OCI-LY7 (cell line): ENCODE results near the gene EYA2. TPM values are rescaled to one million over a fixed set of nuclear protein-coding genes. Genes with fewer than 3 reads are reported as not detected.
A peak's percentile ranks its signal among the peaks of the same experiment; 100 is the strongest.

Experiments used
- BruUV-seq: library from RNA; stranded (reverse); fragments of 400-500 nt; replicated peaks from 2 replicates; lab custom pipeline; 2021; lab: Mats Ljungman, UMichigan
- CTCF ChIA-PET: fragments of 300-600 bp; sonication (Branson Sonifier 250); formaldehyde crosslinking; loops from one replicate; lab custom pipeline; 2022; ENCODE audit warnings: antibody characterized with exemption; ENCODE audit not compliant: unreplicated experiment; lab: Charles Lee
- POLR2A ChIA-PET: fragments of 300-600 bp; sonication (Branson Sonifier 250); formaldehyde crosslinking; loops from one replicate; lab custom pipeline; 2022; ENCODE audit warnings: antibody characterized with exemption; lab: Charles Lee
- DNase-seq: peaks from one replicate; pipeline ENCODE4 v3.0.0-alpha.2; 2015; ENCODE audit warnings: low spot score
- H2AFZ ChIP-seq: fragments of 200-600 bp; sonication (generic), shearing (Covaris generic); 2 replicates; pipeline ENCODE4 v1.6.1; 2014; ENCODE audit warnings: mild to moderate bottlenecking, antibody characterized with exemption, low read length, moderate library complexity
- H3K27ac ChIP-seq: fragments of 200-600 bp; sonication (generic); 2 replicates; pipeline ENCODE4 v1.5.1; 2014; ENCODE audit warnings: mixed run types, low read depth, mild to moderate bottlenecking, moderate library complexity, low read length, inconsistent platforms; ENCODE audit not compliant: poor library complexity, severe bottlenecking
- H3K36me3 ChIP-seq: fragments of 200-600 bp; sonication (generic); 2 replicates; pipeline ENCODE4 v1.6.1; 2014; ENCODE audit warnings: mild to moderate bottlenecking, antibody characterized with exemption, low read length, moderate library complexity, mixed read lengths; ENCODE audit not compliant: insufficient read depth
- H3K4me1 ChIP-seq: fragments of 200-600 bp; sonication (generic); 2 replicates; pipeline ENCODE4 v1.5.1; 2014; ENCODE audit warnings: mild to moderate bottlenecking, low read length; ENCODE audit not compliant: insufficient read depth, poor library complexity, severe bottlenecking
- H3K4me2 ChIP-seq: fragments of 200-600 bp; sonication (generic); 2 replicates; pipeline ENCODE4 v1.6.1; 2014; ENCODE audit warnings: mild to moderate bottlenecking, low read length
- H3K4me3 ChIP-seq: fragments of 200-600 bp; sonication (generic); 2 replicates; pipeline ENCODE4 v1.5.1; 2014; ENCODE audit warnings: mild to moderate bottlenecking, low read depth, low read length; ENCODE audit not compliant: poor library complexity, severe bottlenecking
- H3K79me2 ChIP-seq: fragments of 200-600 bp; sonication (generic); 2 replicates; pipeline ENCODE4 v1.6.1; 2016; ENCODE audit warnings: low read depth, mild to moderate bottlenecking, low read length, moderate library complexity, mixed read lengths; ENCODE audit not compliant: insufficient read depth
- H3K9me2 ChIP-seq: fragments of 200-600 bp; sonication (generic); 2 replicates; pipeline ENCODE4 v1.6.1; 2016; ENCODE audit warnings: mild to moderate bottlenecking, low read length, mixed read lengths; ENCODE audit not compliant: insufficient read depth
- H3K9me3 ChIP-seq: fragments of 200-600 bp; sonication (generic); 2 replicates; pipeline ENCODE4 v1.6.1; 2014; ENCODE audit warnings: mild to moderate bottlenecking, mixed run types, low read length, mixed read lengths
- H4K20me1 ChIP-seq: fragments of 200-600 bp; sonication (generic); 2 replicates; pipeline ENCODE4 v1.6.1; 2014; ENCODE audit warnings: mild to moderate bottlenecking, antibody characterized with exemption, low read length, moderate library complexity, mixed read lengths; ENCODE audit not compliant: insufficient read depth
- CTCF ChIP-seq: fragments of 200-600 bp; sonication (generic); conservative IDR thresholded peaks from 2 replicates; pipeline ENCODE4 v1.5.1; 2014; ENCODE audit warnings: mild to moderate bottlenecking, antibody characterized with exemption, low read length, moderate library complexity, mixed read lengths
- EZH2phosphoT487 ChIP-seq: fragments of 200-600 bp; sonication (generic); IDR thresholded peaks from 2 replicates; pipeline ENCODE4 v1.6.1; 2018; ENCODE audit warnings: low read depth, borderline replicate concordance, mild to moderate bottlenecking, mixed run types, antibody characterized with exemption, low read length, moderate library complexity, mixed read lengths
- intact Hi-C: fragments of 100-400 bp; cut with micrococcal nuclease; formaldehyde crosslinking; loops from one replicate; pipeline ENCODE4 v1.10.0; 2022; ENCODE audit not compliant: unreplicated experiment
- total RNA-seq, 2 experiments: library from RNA; depleted of rRNA in 1 of 2; stranded (reverse); fragments of >200 nt in 1 of 2; shearing (Covaris generic) in 1 of 2; gene quantifications; 2 replicates each; pipeline ENCODE4 v1.2.3, GENCODE V29; 2014 to 2022

EYA2 gene
- total RNA-seq, 2 experiments from 2014 or later: not detected

GRCh38 chr20:46893877-46894578 is 615 bp upstream of the EYA2 start:
- TF ChIP-seq EZH2phosphoT487 (no peak), CTCF (no peak)
- no peak for DNase-seq
- Histone ChIP-seq H3K9me3 (peaks cover 4% of the 10 kb centered on the region; the same call in 1 of the 2 replicates), H3K27ac (no peak overlapping the region), H3K79me2 (no peaks in the 10 kb centered on the region), H3K36me3 (no peaks in the 10 kb centered on the region), H3K9me2 (no peaks in the 10 kb centered on the region), H3K4me3 (no peak overlapping the region), H3K4me2 (no peak overlapping the region), H4K20me1 (no peaks in the 10 kb centered on the region), H2AFZ (peak overlapping the region; percentile 16), H3K4me1 (peaks cover 33% of the 10 kb centered on the region)
- ChIA-PET CTCF (no interaction called here), POLR2A (interaction anchor here (0.9 kb wide), 1 partner anchor 13 kb away, joined by 4 read pairs; no protein-coding TSS in a partner anchor)
- no TSS peak for BruUV-seq
- intact Hi-C loops: no loop called here

- Histone ChIP-seq H3K4me2 (no peak overlapping the region), H2AFZ (peak overlapping the region; percentile 80), H4K20me1 (no peaks in the 10 kb centered on the region), H3K9me2 (no peaks in the 10 kb centered on the region), H3K9me3 (peaks cover 4% of the 10 kb centered on the region; the same call in 1 of the 2 replicates), H3K79me2 (no peaks in the 10 kb centered on the region), H3K4me1 (peaks cover 45% of the 10 kb centered on the region), H3K36me3 (no peaks in the 10 kb centered on the region), H3K27ac (no peak overlapping the region), H3K4me3 (no peak overlapping the region)
- TF ChIP-seq CTCF (no peak), EZH2phosphoT487 (no peak)
- ChIA-PET CTCF (no interaction called here), POLR2A (interaction anchor here (1.2 kb wide), 1 partner anchor 121 kb away, joined by 3 read pairs; no protein-coding TSS in a partner anchor)
- intact Hi-C loops: no loop called here
- no TSS peak for BruUV-seq
- DNase-seq: no peak
Observed at GRCh38 chr20:46894971-46895905, 595 bp downstream of the EYA2 start.
